H1 (cell line): ENCODE results near the gene ZNF398. TPM values are rescaled to one million over a fixed set of nuclear protein-coding genes. Genes with fewer than 3 reads are reported as not detected.

Experiments
- CTCF ChIA-PET: fragments of 300-600 bp; sonication (Branson Sonifier 250); formaldehyde crosslinking; loops from one replicate; lab custom pipeline; 2021; ENCODE audit not compliant: partially characterized antibody; lab: Charles Lee
- POLR2A ChIA-PET: fragments of 300-600 bp; sonication (Branson Sonifier 250); formaldehyde crosslinking; loops from one replicate; lab custom pipeline; 2021; ENCODE audit warnings: inconsistent platforms; ENCODE audit not compliant: partially characterized antibody; lab: Charles Lee
- DNase-seq, 2 experiments: peaks; one replicate each; pipeline versions ENCODE4 v3.0.0 to v3.0.0-alpha.2; 2010 to 2022; ENCODE audit warnings: low spot score in 2 of 2, low read depth in 1 of 2, mixed read lengths in 1 of 2
- FAIRE-seq: peaks from 2 replicates; lab custom pipeline; 2011; peaks lifted over from hg19 to GRCh38; lab: Jason Lieb, UNC
- H2AFZ ChIP-seq: 2 replicates; pipeline ENCODE4 v1.8.1; 2012; ENCODE audit warnings: low read length, inconsistent platforms
- H2AK5ac ChIP-seq: 2 replicates; pipeline ENCODE4 v1.6.1; 2013; ENCODE audit warnings: low read depth, low read length
- H2BK120ac ChIP-seq: replicated peaks from 2 replicates; pipeline ENCODE3; 2013; ENCODE audit warnings: low read depth, low read length, inconsistent platforms
- H2BK12ac ChIP-seq: 2 replicates; pipeline ENCODE4 v1.6.1; 2013; ENCODE audit warnings: low read depth, low read length
- H2BK15ac ChIP-seq: 2 replicates; pipeline ENCODE4 v1.6.1; 2013; ENCODE audit warnings: low read length
- H2BK20ac ChIP-seq: 2 replicates; pipeline ENCODE4 v1.6.1; 2013; ENCODE audit warnings: low read length
- H2BK5ac ChIP-seq: 2 replicates; pipeline ENCODE4 v1.6.1; 2013; ENCODE audit warnings: low read depth, low read length
- H3K14ac ChIP-seq: 2 replicates; pipeline ENCODE4 v1.6.1; 2013; ENCODE audit warnings: inconsistent platforms; ENCODE audit not compliant: insufficient read length
- H3K18ac ChIP-seq: 2 replicates; pipeline ENCODE4 v1.6.1; 2013; ENCODE audit warnings: low read length; ENCODE audit errors: extremely low read depth
- H3K23ac ChIP-seq: 2 replicates; pipeline ENCODE4 v1.6.1; 2013; ENCODE audit warnings: inconsistent platforms; ENCODE audit not compliant: insufficient read length
- H3K23me2 ChIP-seq: 2 replicates; pipeline ENCODE4 v1.6.1; 2013; ENCODE audit warnings: low read depth, low read length
- H3K27ac ChIP-seq: 2 replicates; pipeline ENCODE4 v1.6.1; 2011; ENCODE audit warnings: low read depth, low read length, inconsistent platforms
- H3K27me3 ChIP-seq, 4 experiments: replicated peaks in 1 of 4; 1 replicate in 1 of 4; 2 replicates in 3 of 4; pipeline versions ENCODE4 v1.6.1 to v1.8.1; 2011 to 2013; ENCODE audit warnings: low read length in 3 of 4, mild to moderate bottlenecking in 3 of 4, inconsistent platforms in 2 of 4, mixed read lengths in 2 of 4, moderate library complexity in 1 of 4; ENCODE audit not compliant: control insufficient read depth in 3 of 4, insufficient read depth in 3 of 4; ENCODE audit errors: extremely low read depth in 1 of 4
- H3K36me3 ChIP-seq, 4 experiments: 2 replicates each; pipeline versions ENCODE4 v1.6.1 to v1.8.1; 2011 to 2013; ENCODE audit warnings: mild to moderate bottlenecking in 4 of 4, low read length in 3 of 4, moderate library complexity in 2 of 4, control low read depth in 1 of 4, inconsistent platforms in 1 of 4; ENCODE audit not compliant: insufficient read depth in 4 of 4, control insufficient read depth in 2 of 4
- H3K4ac ChIP-seq: replicated peaks from 2 replicates; pipeline ENCODE3; 2013; ENCODE audit warnings: low read length, low read depth, mixed read lengths, inconsistent platforms; ENCODE audit not compliant: insufficient read length
- H3K4me1 ChIP-seq, 4 experiments: replicated peaks in 1 of 4; 1 replicate in 1 of 4; 2 replicates in 3 of 4; pipeline versions ENCODE4 v1.6.1 to v1.8.1; 2011 to 2013; ENCODE audit warnings: low read length in 3 of 4, inconsistent platforms in 2 of 4, mixed read lengths in 1 of 4; ENCODE audit not compliant: insufficient read depth in 4 of 4, control insufficient read depth in 3 of 4
- H3K4me2 ChIP-seq, 2 experiments: 2 replicates each; pipeline versions ENCODE4 v1.6.1 to v1.8.1; 2011 to 2013; ENCODE audit warnings: low read depth in 2 of 2, low read length in 2 of 2, control low read depth in 1 of 2, inconsistent platforms in 1 of 2, mild to moderate bottlenecking in 1 of 2; ENCODE audit not compliant: insufficient read depth in 1 of 2
- H3K4me3 ChIP-seq, 4 experiments: fragments of 200-600, 300-600 bp in 1 of 4; sonication (generic), shearing (Covaris generic), sonication (Bioruptor Twin) in 1 of 4; 2 replicates each; pipeline versions ENCODE4 v1.5.1 to v1.8.1; 2011 to 2016; ENCODE audit warnings: low read length in 4 of 4, low read depth in 3 of 4, control low read depth in 2 of 4, inconsistent platforms in 2 of 4, mild to moderate bottlenecking in 2 of 4, mixed read lengths in 1 of 4, moderate library complexity in 1 of 4; ENCODE audit not compliant: insufficient read depth in 2 of 4; ENCODE audit errors: extremely low read depth in 1 of 4
- H3K56ac ChIP-seq: replicated peaks from 2 replicates; pipeline ENCODE3; 2013; ENCODE audit warnings: low read depth, mild to moderate bottlenecking, mixed read lengths, low read length, inconsistent platforms; ENCODE audit not compliant: insufficient read length
- H3K79me1 ChIP-seq: 2 replicates; pipeline ENCODE4 v1.6.1; 2013; ENCODE audit warnings: low read depth, low read length, control low read depth
- H3K79me2 ChIP-seq, 2 experiments: 2 replicates each; pipeline versions ENCODE4 v1.6.1 to v1.8.1; 2012 to 2013; ENCODE audit warnings: low read length in 2 of 2, mild to moderate bottlenecking in 2 of 2, inconsistent platforms in 1 of 2; ENCODE audit not compliant: insufficient read depth in 2 of 2, control insufficient read depth in 1 of 2
- H3K9ac ChIP-seq, 4 experiments: replicated peaks in 1 of 4; 1 replicate in 1 of 4; 2 replicates in 3 of 4; pipeline versions ENCODE4 v1.6.1 to v1.8.1; 2011 to 2013; ENCODE audit warnings: low read depth in 3 of 4, low read length in 3 of 4, control low read depth in 2 of 4, mild to moderate bottlenecking in 2 of 4, moderate library complexity in 2 of 4, inconsistent platforms in 1 of 4; ENCODE audit errors: extremely low read depth in 1 of 4
- H3K9me3 ChIP-seq, 2 experiments: 2 replicates each; pipeline versions ENCODE4 v1.6.1 to v1.8.1; 2012 to 2013; ENCODE audit warnings: mild to moderate bottlenecking in 2 of 2, moderate library complexity in 2 of 2, control low read depth in 1 of 2, inconsistent platforms in 1 of 2, low read depth in 1 of 2, low read length in 1 of 2, mixed read lengths in 1 of 2; ENCODE audit not compliant: insufficient read depth in 2 of 2
- H4K20me1 ChIP-seq, 2 experiments: replicated peaks in 1 of 2; 2 replicates each; pipeline versions ENCODE3 to v1.8.1; 2011 to 2013; ENCODE audit warnings: inconsistent platforms in 2 of 2, low read length in 2 of 2, mild to moderate bottlenecking in 1 of 2; ENCODE audit not compliant: insufficient read depth in 2 of 2, control insufficient read depth in 1 of 2
- H4K5ac ChIP-seq: 2 replicates; pipeline ENCODE4 v1.6.1; 2013; ENCODE audit warnings: low read length, low read depth, mixed read lengths, inconsistent platforms; ENCODE audit not compliant: insufficient read length
- H4K8ac ChIP-seq: 2 replicates; pipeline ENCODE4 v1.8.0; 2013; ENCODE audit warnings: mild to moderate bottlenecking, moderate library complexity, low read length, inconsistent platforms; ENCODE audit not compliant: insufficient read depth; ENCODE audit errors: extremely low read depth
- H4K91ac ChIP-seq: replicated peaks from 2 replicates; pipeline ENCODE3; 2013; ENCODE audit warnings: low read length, mixed read lengths, inconsistent platforms; ENCODE audit not compliant: insufficient read length
- BCL11A ChIP-seq, 2 experiments: IDR thresholded peaks; one replicate each; pipeline ENCODE4 v1.6.1; 2011; ENCODE audit warnings: low read depth in 2 of 2, low read length in 2 of 2, mild to moderate bottlenecking in 2 of 2
- EGR1 ChIP-seq: IDR thresholded peaks from 2 replicates; pipeline ENCODE4 v1.6.1; 2011; ENCODE audit warnings: low read depth, low read length, borderline replicate concordance
- FOSL1 ChIP-seq: IDR thresholded peaks from 2 replicates; pipeline ENCODE4 v1.6.1; 2011; ENCODE audit warnings: mild to moderate bottlenecking, low read depth, low read length, moderate library complexity; ENCODE audit not compliant: insufficient read depth
- HDAC6 ChIP-seq: IDR thresholded peaks from one replicate; pipeline ENCODE4 v1.7.1; 2012; ENCODE audit warnings: low read depth, mild to moderate bottlenecking, inconsistent platforms, low read length, moderate library complexity
- JUND ChIP-seq: IDR thresholded peaks from 2 replicates; pipeline ENCODE4 v1.6.1; 2011; ENCODE audit warnings: mild to moderate bottlenecking, improper control_type of control experiment, low read length
- MAFK ChIP-seq: IDR thresholded peaks from 2 replicates; pipeline ENCODE4 v1.6.1; 2012; ENCODE audit warnings: low read depth, mild to moderate bottlenecking, improper control_type of control experiment, low read length
- NRF1 ChIP-seq: IDR thresholded peaks from 2 replicates; pipeline ENCODE4 v1.6.1; 2011; ENCODE audit warnings: mild to moderate bottlenecking, low read depth, low read length, improper control_type of control experiment
- PHF8 ChIP-seq: fragments of 200-600 bp; sonication (generic); conservative IDR thresholded peaks from 2 replicates; pipeline ENCODE4 v1.7.1; 2012; ENCODE audit warnings: low read depth, mild to moderate bottlenecking, inconsistent platforms, low read length, moderate library complexity
- RFX5 ChIP-seq: IDR thresholded peaks from 2 replicates; pipeline ENCODE4 v1.6.1; 2011; ENCODE audit warnings: low read depth, low read length, improper control_type of control experiment, borderline replicate concordance
- SP1 ChIP-seq: IDR thresholded peaks from 2 replicates; pipeline ENCODE4 v1.6.1; 2011; ENCODE audit warnings: low read depth, low read length
- TAF7 ChIP-seq: optimal IDR thresholded peaks from 2 replicates; pipeline ENCODE3; 2011; ENCODE audit warnings: low read depth, mild to moderate bottlenecking, inconsistent platforms, low read length, moderate library complexity, borderline replicate concordance
- WGBS, 2 experiments: shearing (Covaris generic) in 1 of 2; methylation state at CpG; one replicate each; pipeline versions ENCODE4 v1.1.6 to v1.1.7; 2013 to 2015; ENCODE audit warnings: low lambda C conversion rate in 2 of 2, mixed read lengths in 2 of 2, inconsistent platforms in 1 of 2, low coverage in 1 of 2, missing lambda C conversion rate in 1 of 2; ENCODE audit not compliant: insufficient replicate concordance in 2 of 2, insufficient coverage in 1 of 2, insufficient read length in 1 of 2; ENCODE audit errors: extremely low coverage in 1 of 2, missing lambda C conversion rate in 1 of 2; 5-methylcytosine and 5-hydroxymethylcytosine counted together
- polyA plus RNA-seq, 7 experiments: library from polyadenylated mRNA; depleted of rRNA in 3 of 7; stranded (reverse) in 5 of 7; unstranded in 2 of 7; fragments of >200 nt in 5 of 7; fragments of 200-250 nt in 2 of 7; gene quantifications; 1 replicate in 5 of 7; 2 replicates in 1 of 7; 4 replicates in 1 of 7; pipeline versions ENCODE4 v1.2.1 to v1.2.3, GENCODE V29; 2011 to 2013; ENCODE audit warnings: missing spikeins in 2 of 7, mixed read lengths in 2 of 7
- total RNA-seq: library from RNA; stranded (reverse); fragmentation: NEBNext Ultra II Directional; extraction: Animal tissue kit (Norgen Biotek cat#: 25700); gene quantifications from 2 replicates; pipeline ENCODE4 v1.2.1, GENCODE V29; 2021
- TF ChIP-seq, protein P1 (sequence below): IDR thresholded peaks from 2 replicates; pipeline ENCODE4 v1.6.1; 2011; ENCODE audit warnings: low read length, improper control_type of control experiment

ZNF398 gene
- total and polyA plus RNA-seq, 2 of the 8 experiments (the other 6 are each of a cell fraction or from before 2014, with no cell fraction given): 52.7 to 63.5 TPM

DNA sequence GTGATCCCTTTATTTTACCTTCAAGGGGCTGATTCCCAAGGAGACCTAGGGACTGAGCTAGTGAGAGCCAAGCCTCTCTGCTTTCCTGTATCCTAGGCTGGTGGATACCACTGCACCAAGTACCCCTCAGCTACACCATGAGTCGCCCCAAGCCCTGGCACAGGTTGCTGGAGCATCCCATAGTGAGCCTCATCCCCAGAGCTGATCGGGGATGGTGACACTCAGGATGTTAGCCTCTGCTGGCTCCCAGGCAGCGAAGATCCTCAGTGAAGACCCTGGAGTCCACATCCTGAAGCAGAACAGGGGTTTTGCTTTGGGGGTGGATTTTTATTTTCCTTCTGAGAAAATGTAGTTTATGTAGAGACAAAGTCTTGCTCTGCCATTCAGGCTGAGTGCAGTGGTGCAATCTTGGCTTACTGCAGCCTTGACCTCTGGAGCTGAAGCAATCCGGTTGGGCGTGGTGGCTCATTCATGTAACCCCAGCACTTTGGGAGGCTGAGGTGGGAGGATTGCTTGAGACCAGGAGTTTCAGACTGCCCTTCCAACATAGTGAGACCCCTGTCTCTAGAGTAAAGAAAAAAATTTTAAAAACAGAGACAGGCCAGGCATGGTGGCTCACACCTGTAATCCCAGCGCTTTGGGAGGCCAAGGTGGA, 79.7 kb downstream of the ZNF398 start:
- no peaks in the 10 kb centered on the region for H3K27me3 ChIP-seq
- no peaks in the 10 kb centered on the region for H3K79me2 ChIP-seq
- no peak overlapping the region for H3K4me2 ChIP-seq
- H3K14ac ChIP-seq: no peak overlapping the region
- H3K4me3 ChIP-seq: no peak overlapping the region
- no peak overlapping the region for H2BK120ac ChIP-seq
- H2BK12ac ChIP-seq: no peak overlapping the region
- peaks cover 0 to 8% of the 10 kb centered on the region in 2 experiments for H4K20me1 ChIP-seq
- no peak overlapping the region for H2BK5ac ChIP-seq
- ChIA-PET CTCF (interaction anchor here (1.1 to 1.6 kb wide), 3 partner anchors 8 to 19 kb away, joined by 3 to 4 read pairs (median 3); no protein-coding TSS in a partner anchor), POLR2A (interaction anchor here (0.6 to 1.2 kb wide), 5 partner anchors 12 to 162 kb away, joined by 3 to 4 read pairs (median 3); no protein-coding TSS in a partner anchor)
- H4K8ac ChIP-seq: no peak overlapping the region
- H2AK5ac ChIP-seq: no peak overlapping the region
- no peak overlapping the region for H3K56ac ChIP-seq
- no peak overlapping the region for H3K27ac ChIP-seq
- H3K36me3 ChIP-seq: peaks cover 0 to 10% (median 5%) of the 10 kb centered on the region in 4 experiments; a peak in 6 of 8 replicates
- no peak overlapping the region for H4K91ac ChIP-seq
- H3K4ac ChIP-seq: no peak overlapping the region
- 0 out of 2 replicates have a peak, but pooled peaks cover 4% of the 10 kb centered on the region for H3K23me2 ChIP-seq
- no peak overlapping the region for H2BK15ac ChIP-seq
- H4K5ac ChIP-seq: no peak overlapping the region
- H3K79me1 ChIP-seq: no peaks in the 10 kb centered on the region
- H3K18ac ChIP-seq: no peak overlapping the region
- H3K9ac ChIP-seq: no peak overlapping the region
- no peak overlapping the region for H2BK20ac ChIP-seq
- FAIRE-seq: no peak
- H2AFZ ChIP-seq: no peak overlapping the region
- no peaks in the 10 kb centered on the region; a peak in 1 of 7 replicates for H3K4me1 ChIP-seq
- H3K9me3 ChIP-seq: no peaks in the 10 kb centered on the region
- 79% methylated on average over 6 of the region's 6 CpGs; no CpG with 5 or more reads in 1 of the 2 experiments for WGBS, 2 experiments
- no peak overlapping the region for H3K23ac ChIP-seq
- DNase-seq: no peak
- TF ChIP-seq BCL11A (IDR thresholded peaks at IDR 0.05; ENCODE audit: low read depth in 2 of 2, low read length in 2 of 2) (no peak), RFX5 (no peak), JUND (no peak), FOSL1 (no peak), HDAC6 (no peak), PHF8 (no peak), TAF7 (no peak), NRF1 (no peak), MAFK (no peak), SP1 (no peak), EGR1 (no peak)
- TF ChIP-seq, protein P1, sequence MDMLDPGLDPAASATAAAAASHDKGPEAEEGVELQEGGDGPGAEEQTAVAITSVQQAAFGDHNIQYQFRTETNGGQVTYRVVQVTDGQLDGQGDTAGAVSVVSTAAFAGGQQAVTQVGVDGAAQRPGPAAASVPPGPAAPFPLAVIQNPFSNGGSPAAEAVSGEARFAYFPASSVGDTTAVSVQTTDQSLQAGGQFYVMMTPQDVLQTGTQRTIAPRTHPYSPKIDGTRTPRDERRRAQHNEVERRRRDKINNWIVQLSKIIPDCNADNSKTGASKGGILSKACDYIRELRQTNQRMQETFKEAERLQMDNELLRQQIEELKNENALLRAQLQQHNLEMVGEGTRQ: no peak
